HG03060 (cell line): Measurements from ENCODE around the gene TDRD5.

Experiments used
- ATAC-seq: cut with Tn5 transposase; IDR thresholded peaks from one replicate; pipeline ENCODE4 v1.9.1; 2021; ENCODE audit warnings: low read depth, moderate number of reproducible peaks; ENCODE audit not compliant: unreplicated experiment

TDRD5 gene

GRCh38 chr1:179591592-179592580, at the start of gene TDRD5:
TDRD5 (plus strand) TSS chr1:179591832; CDS start chr1:179592616, 784 bp downstream.
- no peak for ATAC-seq

DNA sequence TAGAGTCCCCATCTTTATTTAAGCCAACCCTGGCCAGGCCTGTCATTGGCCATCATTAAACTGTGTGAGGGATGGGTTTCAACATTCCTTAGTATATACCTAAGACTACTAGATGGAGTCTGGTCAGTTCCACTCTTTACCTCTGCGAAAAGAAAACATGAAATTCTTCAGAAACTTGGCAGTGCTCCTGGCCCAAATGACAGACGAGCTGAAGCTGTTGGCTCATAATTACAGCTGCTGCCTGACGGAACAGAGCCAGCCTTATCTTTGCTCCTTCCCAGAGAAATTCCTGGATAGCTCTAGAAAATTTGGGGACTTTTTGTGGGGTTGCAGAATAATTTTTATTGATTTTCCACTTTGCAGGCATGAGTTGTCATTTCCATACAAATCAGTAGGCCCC, 46.3 kb upstream of the TDRD5 start:
- no peak for ATAC-seq

DNA sequence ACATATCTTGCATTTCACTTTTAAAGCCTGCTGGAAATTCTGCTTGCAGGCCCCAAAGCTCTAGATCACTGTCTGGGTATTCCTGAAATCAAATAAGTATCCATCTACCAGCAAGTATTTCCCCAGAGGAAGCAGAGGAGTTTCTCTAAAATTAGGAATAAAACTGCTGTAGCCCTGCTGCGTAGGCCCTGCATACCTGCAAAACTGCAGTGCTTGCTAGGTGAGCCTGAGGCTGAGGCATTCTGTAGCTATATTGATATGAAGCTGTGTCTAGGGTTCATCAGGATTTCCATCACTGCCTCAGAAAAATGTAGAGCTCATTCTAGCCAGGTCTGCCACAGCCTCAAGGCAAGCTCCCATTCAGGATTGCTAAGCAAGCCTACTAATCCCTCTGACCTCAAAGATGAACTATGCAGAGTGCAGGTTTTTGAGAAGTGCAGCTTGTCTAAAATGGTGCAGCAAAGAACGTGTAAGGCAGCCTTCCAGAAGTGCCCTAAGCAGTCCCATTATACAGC, 44.6 kb upstream of the TDRD5 start:
- no peak for ATAC-seq

- ATAC-seq = no peak
Measured at GRCh38 chr1:179548666-179549367, 42.8 kb upstream of the TDRD5 start.

DNA sequence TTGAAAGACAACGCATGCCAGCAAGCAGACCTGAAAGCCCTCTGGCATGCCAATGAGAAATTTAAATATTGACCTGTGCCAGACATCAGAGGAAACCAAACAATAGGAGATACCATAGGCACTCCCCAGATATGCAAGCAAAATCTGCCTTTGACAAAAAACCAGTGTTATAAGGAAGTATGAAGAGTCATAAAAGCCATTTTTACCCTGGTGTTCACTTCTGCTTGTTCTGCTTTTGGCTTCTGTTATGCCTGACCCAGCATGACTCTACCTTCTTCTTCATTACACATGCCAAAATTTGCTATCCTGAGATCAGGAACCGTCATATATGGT, 42.3 kb upstream of the TDRD5 start:
- ATAC-seq = no peak

DNA sequence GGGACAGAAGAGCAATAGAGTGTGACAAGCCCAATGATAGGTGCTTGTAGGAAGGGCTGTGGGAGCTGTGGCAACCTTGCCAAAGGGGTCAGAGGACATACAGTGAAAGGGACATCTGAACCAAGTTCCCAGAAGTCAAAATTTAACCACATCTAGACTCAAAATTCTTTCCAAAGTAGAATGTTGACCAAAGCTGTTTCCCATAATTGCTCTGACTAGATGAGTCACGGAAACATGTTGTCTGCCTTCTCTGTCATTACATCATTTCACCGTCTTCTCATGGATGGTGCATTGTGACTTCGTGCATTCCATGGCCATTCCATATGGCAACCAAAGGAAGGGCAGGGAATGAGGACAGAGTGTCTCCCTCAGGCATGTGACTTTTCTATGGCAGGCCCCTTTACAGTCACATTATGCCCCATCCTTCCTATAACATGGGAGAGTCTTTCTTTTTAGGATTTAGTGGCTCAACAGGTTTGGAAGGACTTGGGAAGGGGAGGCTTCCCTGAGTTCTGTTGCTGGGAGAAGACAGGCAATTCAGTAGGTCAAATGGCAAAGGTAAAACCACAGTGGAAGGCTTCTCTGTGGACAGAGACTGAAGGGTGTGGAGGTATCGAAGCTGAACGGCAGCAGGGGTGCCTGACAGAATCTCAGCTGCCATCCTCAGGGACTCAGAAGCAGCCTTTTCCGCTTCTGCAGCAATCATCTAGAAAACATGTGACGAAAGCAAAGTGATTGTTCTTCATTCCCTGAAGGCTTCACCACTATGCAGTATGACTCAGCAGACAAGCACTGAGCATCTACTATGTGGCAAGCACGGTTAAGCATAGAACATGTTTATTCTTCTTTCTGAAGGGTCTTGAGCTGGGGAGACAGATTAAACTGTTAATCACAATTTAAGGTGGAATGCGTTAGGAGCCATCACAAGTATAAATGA, 40.6 kb upstream of the TDRD5 start:
- ATAC-seq = peak; percentile 92

DNA sequence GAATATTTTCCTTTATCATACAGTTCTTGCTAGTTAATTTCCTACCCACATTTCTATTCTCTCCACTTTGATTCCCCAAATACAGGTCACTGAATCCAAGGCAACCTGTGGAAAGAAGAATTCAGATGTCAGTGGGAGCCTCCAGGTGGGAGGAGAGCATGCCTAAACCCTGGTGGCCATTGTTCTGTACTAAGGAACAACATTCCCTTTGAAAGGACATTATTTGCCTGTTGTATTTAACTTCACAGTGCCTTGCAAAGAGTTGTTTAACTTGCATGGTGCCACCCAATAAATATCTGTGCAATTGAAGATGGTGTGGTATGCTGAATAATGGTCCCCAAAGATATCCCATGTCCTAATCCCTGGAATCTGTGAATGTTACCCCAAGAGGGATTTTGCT, 37.2 kb upstream of the TDRD5 start:
- ATAC-seq = no peak

- no peak for ATAC-seq
Measured at GRCh38 chr1:179558078-179558477, 33.6 kb upstream of the TDRD5 start.

- no peak for ATAC-seq
Measured at GRCh38 chr1:179575497-179576314, 15.9 kb upstream of the TDRD5 start, which contains the start of gene NPHS2. NPHS2 (minus strand) TSS chr1:179575948; CDS start chr1:179575864, 84 bp downstream.

DNA sequence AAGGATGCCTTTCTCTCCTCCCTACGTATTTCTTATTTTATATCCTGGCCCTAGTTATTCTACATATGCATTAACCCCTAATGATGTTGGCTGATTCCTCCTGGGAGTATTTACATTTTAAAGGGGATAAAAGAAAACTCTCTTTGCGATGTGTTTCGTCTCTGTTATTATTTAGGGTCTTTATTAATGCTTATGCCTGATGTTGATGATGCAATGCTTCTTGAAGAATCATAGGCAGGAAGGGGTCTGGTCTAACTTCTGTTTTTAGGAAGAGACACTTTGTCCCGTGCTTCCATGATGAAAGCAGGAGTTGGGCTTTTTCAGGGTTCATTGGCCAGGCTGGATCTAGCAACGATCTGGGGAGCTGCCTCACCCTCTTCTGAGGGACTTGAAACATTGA, 15.1 kb upstream of the TDRD5 start:
- no peak for ATAC-seq

DNA sequence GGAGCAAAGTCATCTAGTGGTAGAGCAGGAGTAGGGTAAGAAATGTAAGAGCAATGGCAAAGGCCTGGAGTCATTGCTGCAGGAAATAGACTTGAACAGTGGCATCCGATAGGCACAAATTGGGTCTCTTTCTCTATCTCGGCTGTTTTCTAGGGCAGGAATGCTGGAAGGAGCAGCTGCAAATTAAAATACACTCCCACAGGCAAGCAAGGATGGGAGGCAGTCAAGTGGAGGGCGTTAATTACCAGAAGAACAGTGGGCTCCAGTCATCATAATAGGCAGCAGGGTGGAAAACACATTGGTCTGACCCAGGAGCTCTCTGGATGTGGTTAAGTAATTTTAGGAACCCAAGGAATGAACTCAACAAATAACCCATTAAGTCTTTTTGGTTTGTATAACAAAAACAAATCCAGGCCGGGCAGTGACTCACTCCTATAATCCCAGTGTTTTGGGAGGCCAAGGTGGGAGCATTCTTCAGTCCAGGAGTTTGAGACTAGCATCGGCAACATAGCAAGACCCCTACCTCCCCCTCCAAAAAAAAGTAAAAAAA, 7.8 kb upstream of the TDRD5 start:
- ATAC-seq = no peak

GRCh38 chr1:179586107-179586823, 5.4 kb upstream of the TDRD5 start:
- ATAC-seq = no peak

- ATAC-seq = no peak
Measured at GRCh38 chr1:179587336-179587735, 4.3 kb upstream of the TDRD5 start.

- ATAC-seq = no peak
Measured at GRCh38 chr1:179588425-179589024, 3.1 kb upstream of the TDRD5 start.

DNA sequence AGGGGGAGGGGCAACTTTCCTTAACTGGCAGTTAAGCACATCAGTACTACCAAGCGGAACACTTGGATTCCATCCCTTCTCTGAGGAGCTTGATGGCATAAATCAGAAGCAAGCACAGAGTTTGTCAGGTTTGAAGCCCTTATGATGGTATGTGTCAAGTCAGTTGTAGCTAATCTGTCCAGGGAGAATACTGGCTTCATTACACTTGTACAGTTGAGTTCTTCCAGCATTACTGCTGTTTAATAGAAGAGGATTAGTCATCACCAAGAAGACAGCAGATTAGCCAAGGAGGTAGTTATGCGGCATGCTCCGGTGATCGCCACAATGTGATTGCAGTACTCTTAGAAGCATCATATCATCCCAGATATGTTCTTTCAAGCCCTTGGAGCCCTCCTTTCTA, 2.1 kb upstream of the TDRD5 start:
- no peak for ATAC-seq

DNA sequence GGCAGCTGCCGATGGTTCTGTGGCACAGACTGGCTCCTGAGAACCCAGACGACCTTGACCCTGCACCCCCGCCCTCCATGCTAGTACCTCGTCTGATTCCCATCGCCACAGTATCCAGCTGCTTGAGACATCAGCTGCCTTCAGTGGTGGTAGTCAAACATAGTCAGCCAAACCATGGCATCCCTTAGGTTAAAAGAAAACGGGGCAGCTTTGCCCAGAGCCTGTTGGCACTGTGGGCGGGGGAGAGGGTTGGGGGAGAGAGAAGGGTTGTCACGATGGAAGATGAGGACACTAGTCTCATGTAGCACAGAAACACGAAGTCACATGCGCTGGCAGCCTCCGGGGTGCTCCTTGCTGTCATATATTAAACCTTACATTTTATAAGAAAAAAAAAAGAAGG, 961 bp upstream of the TDRD5 start:
- no peak for ATAC-seq

DNA sequence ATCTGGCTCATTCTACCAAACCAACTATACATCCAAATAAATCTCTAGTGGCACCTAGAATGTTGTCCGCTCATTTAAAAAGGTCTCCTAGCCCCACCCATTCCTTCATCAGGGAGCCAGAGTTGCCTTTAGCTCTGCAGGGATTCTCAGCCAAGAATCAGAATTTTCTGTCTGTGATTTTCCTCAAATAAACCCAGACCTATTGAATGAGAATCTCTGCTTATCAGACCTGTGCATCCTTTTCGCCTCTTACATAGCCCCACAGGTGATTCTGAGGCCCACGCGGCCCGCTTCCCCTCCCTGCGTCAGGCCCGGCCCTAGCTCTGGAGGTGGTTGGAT, 410 bp upstream of the TDRD5 start:
- ATAC-seq = no peak

- ATAC-seq = no peak
Measured at GRCh38 chr1:179598631-179599030, 7.0 kb downstream of the TDRD5 start.
